ENCODE measurements around the gene TRIM24.

DNA sequence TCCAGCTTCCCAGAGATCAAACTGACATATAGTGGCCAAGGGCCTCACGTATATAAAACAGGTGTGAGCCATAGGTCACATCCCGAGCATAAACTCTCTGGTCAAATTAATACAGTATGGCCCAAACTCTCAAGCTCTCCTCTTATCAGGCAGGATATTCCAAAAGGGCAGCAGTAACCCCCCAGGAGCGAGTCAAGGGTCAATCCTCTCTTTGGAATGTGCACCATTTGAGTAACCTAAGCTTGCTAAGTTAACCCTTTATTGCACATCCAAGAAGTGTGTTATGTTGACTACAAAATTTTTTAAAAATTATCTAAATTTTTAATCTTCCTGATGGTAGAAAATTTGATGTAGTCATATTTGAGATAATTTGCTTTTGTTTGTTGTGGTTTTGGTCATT lies 4.5 kb upstream of the TRIM24 start:
- TF ChIP-seq MAX (IDR thresholded peaks at IDR 0.05) (no peak), REST (IDR thresholded peaks at IDR 0.05) (no peak), YY1 (IDR thresholded peaks at IDR 0.05) (no peak), RAD21 (IDR thresholded peaks at IDR 0.05) (no peak), RXRA (IDR thresholded peaks at IDR 0.05) (no peak), GABPA (IDR thresholded peaks at IDR 0.05 in 1 of 2, conservative IDR thresholded peaks at IDR 0.05 in 1 of 2) (no peak), JUND (IDR thresholded peaks at IDR 0.05) (no peak), ZBTB33 (IDR thresholded peaks at IDR 0.05) (no peak), TAF1 (conservative IDR thresholded peaks at IDR 0.05) (no peak)
- TF ChIP-seq, protein P1, sequence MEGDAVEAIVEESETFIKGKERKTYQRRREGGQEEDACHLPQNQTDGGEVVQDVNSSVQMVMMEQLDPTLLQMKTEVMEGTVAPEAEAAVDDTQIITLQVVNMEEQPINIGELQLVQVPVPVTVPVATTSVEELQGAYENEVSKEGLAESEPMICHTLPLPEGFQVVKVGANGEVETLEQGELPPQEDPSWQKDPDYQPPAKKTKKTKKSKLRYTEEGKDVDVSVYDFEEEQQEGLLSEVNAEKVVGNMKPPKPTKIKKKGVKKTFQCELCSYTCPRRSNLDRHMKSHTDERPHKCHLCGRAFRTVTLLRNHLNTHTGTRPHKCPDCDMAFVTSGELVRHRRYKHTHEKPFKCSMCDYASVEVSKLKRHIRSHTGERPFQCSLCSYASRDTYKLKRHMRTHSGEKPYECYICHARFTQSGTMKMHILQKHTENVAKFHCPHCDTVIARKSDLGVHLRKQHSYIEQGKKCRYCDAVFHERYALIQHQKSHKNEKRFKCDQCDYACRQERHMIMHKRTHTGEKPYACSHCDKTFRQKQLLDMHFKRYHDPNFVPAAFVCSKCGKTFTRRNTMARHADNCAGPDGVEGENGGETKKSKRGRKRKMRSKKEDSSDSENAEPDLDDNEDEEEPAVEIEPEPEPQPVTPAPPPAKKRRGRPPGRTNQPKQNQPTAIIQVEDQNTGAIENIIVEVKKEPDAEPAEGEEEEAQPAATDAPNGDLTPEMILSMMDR (IDR thresholded peaks at IDR 0.05; ENCODE audit: low read depth, low read length, missing input control) = no peak
- TF ChIP-seq, protein P2, sequence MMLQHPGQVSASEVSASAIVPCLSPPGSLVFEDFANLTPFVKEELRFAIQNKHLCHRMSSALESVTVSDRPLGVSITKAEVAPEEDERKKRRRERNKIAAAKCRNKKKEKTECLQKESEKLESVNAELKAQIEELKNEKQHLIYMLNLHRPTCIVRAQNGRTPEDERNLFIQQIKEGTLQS (IDR thresholded peaks at IDR 0.05) = no peak

Measured in liver (tissue), 3 donors.